SK-N-MC (cell line): ENCODE data around the gene AMBP.

Source experiments
- DNase-seq: peaks from one replicate; pipeline ENCODE4 v3.0.0-alpha.2; 2011; ENCODE audit warnings: low read depth, low spot score
- H3K27ac ChIP-seq: fragments of 200-600 bp; sonication (generic); 2 replicates; pipeline ENCODE4 v1.5.1; 2016; ENCODE audit warnings: mixed run types
- H3K36me3 ChIP-seq: fragments of 200-600 bp; sonication (generic); 2 replicates; pipeline ENCODE4 v1.6.1; 2017; ENCODE audit warnings: antibody characterized with exemption, low read length, mixed read lengths; ENCODE audit not compliant: insufficient read depth
- H3K4me3 ChIP-seq: fragments of 200-600 bp; sonication (generic); 2 replicates; pipeline ENCODE4 v1.5.1; 2016
- H3K9ac ChIP-seq: fragments of 200-600 bp; sonication (generic); 2 replicates; pipeline ENCODE4 v1.8.0; 2017; ENCODE audit warnings: mixed run types, mixed read lengths; ENCODE audit not compliant: insufficient read length
- H3K9me3 ChIP-seq: fragments of 200-600 bp; sonication (generic); 2 replicates; pipeline ENCODE4 v1.6.1; 2017; ENCODE audit warnings: low read depth, mild to moderate bottlenecking, antibody characterized with exemption, low read length, moderate library complexity, mixed read lengths
- EZH2 ChIP-seq: fragments of 200-600 bp; sonication (generic); IDR thresholded peaks from one replicate; pipeline ENCODE4 v1.6.1; 2017; ENCODE audit warnings: antibody characterized with exemption
- FOXP2 ChIP-seq: optimal IDR thresholded peaks from 2 replicates; pipeline ENCODE3; 2011; ENCODE audit warnings: mild to moderate bottlenecking, moderate library complexity; ENCODE audit not compliant: insufficient read depth; ENCODE audit errors: extremely low read length, control extremely low read depth
- POLR2AphosphoS5 ChIP-seq: IDR thresholded peaks from 2 replicates; pipeline ENCODE4 v1.6.1; 2012; ENCODE audit warnings: mild to moderate bottlenecking, low read depth, low read length, borderline replicate concordance

AMBP gene

GRCh38 chr9:114031037-114031630, 47.0 kb downstream of the AMBP start:
- no peak for DNase-seq
- H3K4me3 ChIP-seq, result no peak overlapping the region
- H3K36me3 ChIP-seq, result peaks cover 2% of the 10 kb centered on the region; the same call in 1 of the 2 replicates
- no peak overlapping the region for H3K27ac ChIP-seq
- no peak overlapping the region for H3K9ac ChIP-seq
- H3K9me3 ChIP-seq, result no peaks in the 10 kb centered on the region
- TF ChIP-seq EZH2 (no peak), FOXP2 (no peak), POLR2AphosphoS5 (no peak)

- Histone ChIP-seq H3K27ac (no peak overlapping the region), H3K36me3 (no peaks in the 10 kb centered on the region; the same call in 1 of the 2 replicates), H3K9me3 (no peaks in the 10 kb centered on the region), H3K4me3 (no peak overlapping the region), H3K9ac (no peak overlapping the region)
- TF ChIP-seq EZH2, result no peak
- no peak for TF ChIP-seq POLR2AphosphoS5
- TF ChIP-seq FOXP2, result no peak
- no peak for DNase-seq
Measured at GRCh38 chr9:114030364-114030763, 47.7 kb downstream of the AMBP start.

GRCh38 chr9:114029311-114030170, 48.6 kb downstream of the AMBP start:
- Histone ChIP-seq H3K27ac (no peak overlapping the region), H3K4me3 (no peak overlapping the region), H3K9me3 (no peaks in the 10 kb centered on the region), H3K36me3 (peaks cover 4% of the 10 kb centered on the region; the same call in 1 of the 2 replicates), H3K9ac (no peak overlapping the region)
- TF ChIP-seq EZH2, result no peak
- no peak for TF ChIP-seq FOXP2
- TF ChIP-seq POLR2AphosphoS5, result no peak
- no peak for DNase-seq

GRCh38 chr9:114028646-114029045, 49.5 kb downstream of the AMBP start:
- no peak for DNase-seq
- peaks cover 4% of the 10 kb centered on the region; the same call in 1 of the 2 replicates for H3K9me3 ChIP-seq
- no peak overlapping the region for H3K9ac ChIP-seq
- no peak for TF ChIP-seq POLR2AphosphoS5
- no peak for TF ChIP-seq EZH2
- no peak for TF ChIP-seq FOXP2
- H3K4me3 ChIP-seq, result no peak overlapping the region
- no peak overlapping the region for H3K27ac ChIP-seq
- peaks cover 7% of the 10 kb centered on the region; the same call in 1 of the 2 replicates for H3K36me3 ChIP-seq

GRCh38 chr9:114027863-114028465, 50.1 kb downstream of the AMBP start:
- TF ChIP-seq FOXP2 (no peak), POLR2AphosphoS5 (no peak), EZH2 (no peak)
- Histone ChIP-seq H3K36me3 (peaks cover 7% of the 10 kb centered on the region; the same call in 1 of the 2 replicates), H3K9ac (no peak overlapping the region), H3K9me3 (peaks cover 4% of the 10 kb centered on the region; the same call in 1 of the 2 replicates), H3K4me3 (no peak overlapping the region), H3K27ac (no peak overlapping the region)
- no peak for DNase-seq

GRCh38 chr9:114027159-114027862, 50.8 kb downstream of the AMBP start:
- TF ChIP-seq EZH2 (no peak), POLR2AphosphoS5 (no peak), FOXP2 (no peak)
- no peak overlapping the region for H3K27ac ChIP-seq
- peaks cover 7% of the 10 kb centered on the region; the same call in 1 of the 2 replicates for H3K9me3 ChIP-seq
- H3K36me3 ChIP-seq, result peaks cover 12% of the 10 kb centered on the region; the same call in 1 of the 2 replicates
- no peak overlapping the region for H3K4me3 ChIP-seq
- H3K9ac ChIP-seq, result no peak overlapping the region
- no peak for DNase-seq

GRCh38 chr9:114026335-114026734, 51.8 kb downstream of the AMBP start:
- no peak for DNase-seq
- no peak overlapping the region for H3K27ac ChIP-seq
- peaks cover 7% of the 10 kb centered on the region; the same call in 1 of the 2 replicates for H3K9me3 ChIP-seq
- no peak overlapping the region for H3K9ac ChIP-seq
- TF ChIP-seq FOXP2 (no peak), POLR2AphosphoS5 (no peak), EZH2 (no peak)
- H3K36me3 ChIP-seq, result peaks cover 22% of the 10 kb centered on the region; the same call in 1 of the 2 replicates
- no peak overlapping the region for H3K4me3 ChIP-seq
